Measurements from ENCODE around the gene IGF2R.

GRCh38 chr6:160010067-160010466 lies 41.2 kb downstream of the IGF2R start:
- TF ChIP-seq, protein P1, sequence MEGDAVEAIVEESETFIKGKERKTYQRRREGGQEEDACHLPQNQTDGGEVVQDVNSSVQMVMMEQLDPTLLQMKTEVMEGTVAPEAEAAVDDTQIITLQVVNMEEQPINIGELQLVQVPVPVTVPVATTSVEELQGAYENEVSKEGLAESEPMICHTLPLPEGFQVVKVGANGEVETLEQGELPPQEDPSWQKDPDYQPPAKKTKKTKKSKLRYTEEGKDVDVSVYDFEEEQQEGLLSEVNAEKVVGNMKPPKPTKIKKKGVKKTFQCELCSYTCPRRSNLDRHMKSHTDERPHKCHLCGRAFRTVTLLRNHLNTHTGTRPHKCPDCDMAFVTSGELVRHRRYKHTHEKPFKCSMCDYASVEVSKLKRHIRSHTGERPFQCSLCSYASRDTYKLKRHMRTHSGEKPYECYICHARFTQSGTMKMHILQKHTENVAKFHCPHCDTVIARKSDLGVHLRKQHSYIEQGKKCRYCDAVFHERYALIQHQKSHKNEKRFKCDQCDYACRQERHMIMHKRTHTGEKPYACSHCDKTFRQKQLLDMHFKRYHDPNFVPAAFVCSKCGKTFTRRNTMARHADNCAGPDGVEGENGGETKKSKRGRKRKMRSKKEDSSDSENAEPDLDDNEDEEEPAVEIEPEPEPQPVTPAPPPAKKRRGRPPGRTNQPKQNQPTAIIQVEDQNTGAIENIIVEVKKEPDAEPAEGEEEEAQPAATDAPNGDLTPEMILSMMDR (IDR thresholded peaks at IDR 0.05; ENCODE audit: poor library complexity), result no peak
- TF ChIP-seq EZH2phosphoT487 (IDR thresholded peaks at IDR 0.05; ENCODE audit: low read depth, severe bottlenecking, unreplicated experiment), result no peak
